NCI-H187 treated with DMSO at 0.1 percent for 48 hours (cell line): Measurements from ENCODE around the gene CHAMP1.

Experiments used
- DNase-seq: peaks from one replicate; lab custom pipeline; 2025; lab: John Stamatoyannopoulos, UW

Gene CHAMP1

GRCh38 chr13:114314074-114314912 is at the start of gene CHAMP1:
CHAMP1 (plus strand) TSS chr13:114314503; CDS start chr13:114323843, 9,340 bp downstream.
- peak; percentile 50 for DNase-seq

GRCh38 chr13:114264886-114265611 is 49.3 kb upstream of the CHAMP1 start:
- no peak for DNase-seq

- DNase-seq: no peak
Observed at GRCh38 chr13:114266241-114266640, 48.1 kb upstream of the CHAMP1 start.

GRCh38 chr13:114268344-114269280 is 45.7 kb upstream of the CHAMP1 start:
- DNase-seq: no peak

GRCh38 chr13:114269281-114269770 is 45.0 kb upstream of the CHAMP1 start:
- no peak for DNase-seq

- no peak for DNase-seq
Observed at GRCh38 chr13:114272977-114273376, 41.3 kb upstream of the CHAMP1 start.

GRCh38 chr13:114275304-114275703 is 39.0 kb upstream of the CHAMP1 start:
- no peak for DNase-seq

- DNase-seq: no peak
Observed at GRCh38 chr13:114279146-114279545, 35.2 kb upstream of the CHAMP1 start.

- DNase-seq: no peak
Observed at GRCh38 chr13:114279758-114280355, 34.4 kb upstream of the CHAMP1 start.

GRCh38 chr13:114281351-114282040 is 32.8 kb upstream of the CHAMP1 start, which contains the start of gene UPF3A:
UPF3A (plus strand) TSS chr13:114281601; CDS start chr13:114281640, 39 bp downstream.
- DNase-seq: peak; percentile 86

GRCh38 chr13:114282041-114282670 is 32.1 kb upstream of the CHAMP1 start:
- peak; percentile 86 for DNase-seq

GRCh38 chr13:114283576-114283975 is 30.7 kb upstream of the CHAMP1 start:
- no peak for DNase-seq

GRCh38 chr13:114284680-114285079 is 29.6 kb upstream of the CHAMP1 start:
- DNase-seq: no peak

- no peak for DNase-seq
Observed at GRCh38 chr13:114285166-114285808, 29.0 kb upstream of the CHAMP1 start.

GRCh38 chr13:114286808-114287207 is 27.5 kb upstream of the CHAMP1 start:
- DNase-seq: no peak

GRCh38 chr13:114288157-114288591 is 26.1 kb upstream of the CHAMP1 start:
- DNase-seq: no peak

- no peak for DNase-seq
Observed at GRCh38 chr13:114296448-114296847, 17.9 kb upstream of the CHAMP1 start.

GRCh38 chr13:114296902-114297301 is 17.4 kb upstream of the CHAMP1 start:
- no peak for DNase-seq

GRCh38 chr13:114298866-114299265 is 15.4 kb upstream of the CHAMP1 start:
- no peak for DNase-seq
